Testis (tissue), 2 donors: Measurements from ENCODE around the gene MAP2K2.

Experiments used
- POLR2A ChIP-seq: fragments of 450-650 bp; IDR thresholded peaks from one replicate; pipeline ENCODE4 v1.6.1; 2017; ENCODE audit warnings: antibody characterized with exemption, mild to moderate bottlenecking, moderate library complexity
- TF ChIP-seq, protein P1 (sequence below), 3 experiments: fragments of 450-650 bp in 2 of 3; fragments of 200-600 bp in 1 of 3; sonication (generic) in 1 of 3; IDR thresholded peaks; one replicate each; pipeline ENCODE4 v1.5.1; 2016 to 2019; ENCODE audit warnings: antibody characterized with exemption in 3 of 3, mild to moderate bottlenecking in 2 of 3, moderate library complexity in 1 of 3

DNA sequence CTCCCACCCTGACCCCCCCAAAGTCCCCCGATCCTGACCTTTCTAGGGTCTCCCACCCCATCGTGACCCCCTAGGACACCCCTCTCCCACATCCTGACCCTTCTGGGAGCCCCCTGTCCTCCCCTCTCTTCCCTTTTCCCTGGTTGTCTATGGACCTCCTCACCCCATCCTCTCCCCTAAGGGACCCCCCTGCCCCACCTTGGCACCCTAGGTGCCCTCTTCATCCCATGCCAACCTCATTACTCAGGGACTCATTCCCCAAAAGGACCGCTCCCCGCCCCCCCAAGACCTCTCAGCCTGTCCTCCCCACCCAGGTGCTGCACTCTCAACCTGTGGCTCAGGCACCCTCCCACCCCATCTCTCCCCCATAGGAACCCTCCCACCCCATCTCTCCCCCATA, 2.1 kb downstream of the MAP2K2 start:
- TF ChIP-seq POLR2A, result no peak
- TF ChIP-seq, protein P1, sequence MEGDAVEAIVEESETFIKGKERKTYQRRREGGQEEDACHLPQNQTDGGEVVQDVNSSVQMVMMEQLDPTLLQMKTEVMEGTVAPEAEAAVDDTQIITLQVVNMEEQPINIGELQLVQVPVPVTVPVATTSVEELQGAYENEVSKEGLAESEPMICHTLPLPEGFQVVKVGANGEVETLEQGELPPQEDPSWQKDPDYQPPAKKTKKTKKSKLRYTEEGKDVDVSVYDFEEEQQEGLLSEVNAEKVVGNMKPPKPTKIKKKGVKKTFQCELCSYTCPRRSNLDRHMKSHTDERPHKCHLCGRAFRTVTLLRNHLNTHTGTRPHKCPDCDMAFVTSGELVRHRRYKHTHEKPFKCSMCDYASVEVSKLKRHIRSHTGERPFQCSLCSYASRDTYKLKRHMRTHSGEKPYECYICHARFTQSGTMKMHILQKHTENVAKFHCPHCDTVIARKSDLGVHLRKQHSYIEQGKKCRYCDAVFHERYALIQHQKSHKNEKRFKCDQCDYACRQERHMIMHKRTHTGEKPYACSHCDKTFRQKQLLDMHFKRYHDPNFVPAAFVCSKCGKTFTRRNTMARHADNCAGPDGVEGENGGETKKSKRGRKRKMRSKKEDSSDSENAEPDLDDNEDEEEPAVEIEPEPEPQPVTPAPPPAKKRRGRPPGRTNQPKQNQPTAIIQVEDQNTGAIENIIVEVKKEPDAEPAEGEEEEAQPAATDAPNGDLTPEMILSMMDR (IDR thresholded peaks at IDR 0.05), result no peak
